Measurements from ENCODE around the gene NBPF6.
"Not testable (repeated sequence)": the region's sequence is repeated elsewhere in the genome, so short reads cannot be mapped to it uniquely, and the experiment has no call there.

NBPF6 gene

GRCh38 chr1:108502138-108502537, 52.0 kb downstream of the NBPF6 start:
- no peak overlapping the region for H3K4me3 ChIP-seq (ENCODE audit: low read depth, low read length)

GRCh38 chr1:108502624-108503023, 52.5 kb downstream of the NBPF6 start:
- no peak overlapping the region for H3K4me3 ChIP-seq (ENCODE audit: low read depth, low read length)

GRCh38 chr1:108503062-108503733, 53.1 kb downstream of the NBPF6 start:
- no peak overlapping the region for H3K4me3 ChIP-seq (ENCODE audit: low read depth, low read length)

GRCh38 chr1:108504447-108504846, 54.3 kb downstream of the NBPF6 start:
- no peak overlapping the region for H3K4me3 ChIP-seq (ENCODE audit: low read depth, low read length)

- H3K4me3 ChIP-seq (ENCODE audit: low read depth, low read length), result no peak overlapping the region
Observed at GRCh38 chr1:108505763-108506070, 55.6 kb downstream of the NBPF6 start.

GRCh38 chr1:108511764-108512163, 61.6 kb downstream of the NBPF6 start:
- no peak overlapping the region for H3K4me3 ChIP-seq (ENCODE audit: low read depth, low read length)

GRCh38 chr1:108512239-108513043, 62.3 kb downstream of the NBPF6 start:
- H3K4me3 ChIP-seq (ENCODE audit: low read depth, low read length), result no peak overlapping the region

GRCh38 chr1:108513044-108513415, 62.9 kb downstream of the NBPF6 start:
- H3K4me3 ChIP-seq (ENCODE audit: low read depth, low read length), result no peak overlapping the region

GRCh38 chr1:108513914-108514313, 63.8 kb downstream of the NBPF6 start:
- H3K4me3 ChIP-seq (ENCODE audit: low read depth, low read length), result not testable (repeated sequence)

GRCh38 chr1:108517301-108517897, 67.3 kb downstream of the NBPF6 start:
- H3K4me3 ChIP-seq (ENCODE audit: low read depth, low read length), result not testable (repeated sequence)
